ENCODE results near the gene S1PR3.

Gene S1PR3

GRCh38 chr9:88960632-88961031 lies 30.6 kb upstream of the S1PR3 start:
- DNase-seq (ENCODE audit: extremely low read depth, insufficient read length) = no peak
- H3K36me3 ChIP-seq (ENCODE audit: control insufficient read depth, insufficient read depth, low read length) = no peaks in the 10 kb centered on the region
- no peak for TF ChIP-seq CTCF (IDR thresholded peaks at IDR 0.05; ENCODE audit: insufficient read depth, low read length, poor library complexity, severe bottlenecking)
- H3K27me3 ChIP-seq (replicated peaks; ENCODE audit: control insufficient read depth, insufficient read depth, low read length) = no peaks in the 10 kb centered on the region; the same call in 1 of the 2 replicates
- H3K4me3 ChIP-seq (replicated peaks; ENCODE audit: low read depth, low read length) = no peak overlapping the region

GRCh38 chr9:88965473-88965872 lies 25.8 kb upstream of the S1PR3 start:
- no peak for TF ChIP-seq CTCF (IDR thresholded peaks at IDR 0.05; ENCODE audit: insufficient read depth, low read length, poor library complexity, severe bottlenecking)

GRCh38 chr9:88966894-88967676 lies 24.2 kb upstream of the S1PR3 start:
- no peaks in the 10 kb centered on the region; the same call in 1 of the 2 replicates for H3K27me3 ChIP-seq (replicated peaks; ENCODE audit: control insufficient read depth, insufficient read depth, low read length)
- no peaks in the 10 kb centered on the region for H3K36me3 ChIP-seq (ENCODE audit: control insufficient read depth, insufficient read depth, low read length)
- TF ChIP-seq CTCF (IDR thresholded peaks at IDR 0.05; ENCODE audit: insufficient read depth, low read length, poor library complexity, severe bottlenecking) = no peak
- DNase-seq (ENCODE audit: extremely low read depth, insufficient read length) = no peak
- no peak overlapping the region for H3K4me3 ChIP-seq (replicated peaks; ENCODE audit: low read depth, low read length)

More at GRCh38 chr9:88965473-88965872, 25.8 kb upstream of the S1PR3 start:
- Histone ChIP-seq H3K27me3 (replicated peaks; ENCODE audit: control insufficient read depth, insufficient read depth, low read length) (no peaks in the 10 kb centered on the region; the same call in 1 of the 2 replicates), H3K4me3 (replicated peaks; ENCODE audit: low read depth, low read length) (no peak overlapping the region), H3K36me3 (ENCODE audit: control insufficient read depth, insufficient read depth, low read length) (no peaks in the 10 kb centered on the region)
- no peak for DNase-seq (ENCODE audit: extremely low read depth, insufficient read length)

GRCh38 chr9:88968799-88969198 lies 22.5 kb upstream of the S1PR3 start:
- Histone ChIP-seq H3K36me3 (ENCODE audit: control insufficient read depth, insufficient read depth, low read length) (no peaks in the 10 kb centered on the region), H3K4me3 (replicated peaks; ENCODE audit: low read depth, low read length) (no peak overlapping the region), H3K27me3 (replicated peaks; ENCODE audit: control insufficient read depth, insufficient read depth, low read length) (no peaks in the 10 kb centered on the region; the same call in 1 of the 2 replicates)
- no peak for TF ChIP-seq CTCF (IDR thresholded peaks at IDR 0.05; ENCODE audit: insufficient read depth, low read length, poor library complexity, severe bottlenecking)
- no peak for DNase-seq (ENCODE audit: extremely low read depth, insufficient read length)

GRCh38 chr9:88969646-88970373 lies 21.5 kb upstream of the S1PR3 start:
- Histone ChIP-seq H3K36me3 (ENCODE audit: control insufficient read depth, insufficient read depth, low read length) (no peaks in the 10 kb centered on the region), H3K4me3 (replicated peaks; ENCODE audit: low read depth, low read length) (no peak overlapping the region), H3K27me3 (replicated peaks; ENCODE audit: control insufficient read depth, insufficient read depth, low read length) (no peaks in the 10 kb centered on the region; the same call in 1 of the 2 replicates)
- TF ChIP-seq CTCF (IDR thresholded peaks at IDR 0.05; ENCODE audit: insufficient read depth, low read length, poor library complexity, severe bottlenecking) = no peak
- DNase-seq (ENCODE audit: extremely low read depth, insufficient read length) = no peak
